HG03103 (cell line): ENCODE measurements around the gene ST8SIA4.

Experiments used
- ATAC-seq: cut with Tn5 transposase; IDR thresholded peaks from one replicate; pipeline ENCODE4 v1.9.1; 2021; ENCODE audit warnings: low read depth; ENCODE audit not compliant: unreplicated experiment

ST8SIA4 gene

DNA sequence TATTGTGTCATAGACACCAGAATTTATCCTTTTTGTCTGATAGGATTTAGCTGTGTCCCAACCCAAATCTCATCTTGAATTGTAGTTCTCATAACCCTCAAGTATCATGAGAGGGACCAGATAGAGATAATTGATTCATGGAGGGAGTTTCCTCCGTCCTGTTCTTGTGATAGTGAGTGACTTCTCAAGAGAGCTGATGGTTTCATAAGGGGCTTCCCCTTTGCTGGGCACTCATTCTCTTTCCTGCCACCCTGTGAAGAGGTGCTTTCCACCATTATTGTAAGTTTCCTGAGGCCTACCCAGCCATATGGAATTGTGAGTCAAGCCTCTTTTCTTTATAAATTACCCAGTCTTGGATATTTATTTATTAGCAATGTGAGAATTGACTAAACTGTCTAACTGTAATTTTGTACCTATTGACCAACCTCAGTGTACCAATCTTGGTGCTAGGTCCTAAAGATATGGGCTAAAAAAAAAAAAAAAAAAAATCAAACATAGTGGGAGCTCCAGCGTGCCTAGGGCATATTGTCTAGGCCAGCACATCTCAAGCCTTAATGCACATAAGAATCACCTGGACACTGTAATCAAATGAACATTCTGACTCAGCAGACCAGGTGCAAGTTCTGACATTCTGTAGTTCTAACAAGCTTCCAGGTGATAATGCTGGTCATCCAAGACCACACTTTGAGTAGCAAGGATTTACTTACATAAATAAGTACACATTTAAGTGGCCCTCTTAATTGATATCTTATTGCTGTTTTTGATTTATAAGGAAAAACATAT lies 30.5 kb downstream of the ST8SIA4 start:
- ATAC-seq: no peak

DNA sequence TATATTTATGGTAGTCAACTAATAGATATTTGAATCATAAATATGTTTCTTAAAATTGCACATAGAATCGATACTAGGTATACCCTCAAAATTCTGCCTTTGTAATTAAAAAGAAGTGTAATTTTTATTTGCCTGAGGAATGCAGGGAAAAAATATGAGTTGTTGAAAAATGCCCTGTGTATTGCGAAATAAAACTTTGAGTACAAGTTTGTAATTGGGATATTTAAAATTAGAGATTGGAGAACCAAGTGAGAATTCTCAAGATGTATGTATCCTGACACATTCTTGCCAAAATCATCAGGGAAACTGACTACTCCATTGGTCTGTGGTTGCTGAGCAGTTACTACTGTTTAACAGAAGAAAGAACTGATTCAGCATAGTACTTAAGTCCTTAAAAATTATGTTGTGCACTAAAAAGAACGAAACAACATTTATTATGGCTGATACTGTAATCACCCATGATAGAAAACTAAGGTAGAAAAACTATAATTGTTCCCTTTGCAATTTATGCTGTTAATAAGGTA lies 36.0 kb downstream of the ST8SIA4 start:
- no peak for ATAC-seq

DNA sequence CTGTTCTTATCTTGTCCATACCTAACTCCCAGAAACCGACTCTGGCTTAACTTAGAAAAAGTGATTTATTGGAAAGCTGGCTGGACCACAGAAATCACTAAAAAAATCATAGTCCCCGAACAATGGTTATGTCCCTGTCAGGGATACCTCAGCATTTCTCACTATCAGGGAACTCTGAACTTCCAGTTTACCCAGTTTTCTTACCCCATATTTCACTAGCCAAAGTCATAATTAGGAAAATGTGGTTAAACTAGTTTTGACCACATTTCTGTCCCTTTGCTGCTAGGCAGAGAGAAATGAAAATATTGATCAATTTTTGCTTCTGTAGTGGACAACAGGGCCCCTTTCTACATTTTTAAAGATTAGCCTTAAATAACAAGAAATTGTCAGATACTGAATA lies 38.2 kb downstream of the ST8SIA4 start:
- no peak for ATAC-seq

GRCh38 chr5:100863739-100864138 lies 39.3 kb downstream of the ST8SIA4 start:
- no peak for ATAC-seq

GRCh38 chr5:100861148-100861547 lies 41.9 kb downstream of the ST8SIA4 start:
- ATAC-seq: no peak

DNA sequence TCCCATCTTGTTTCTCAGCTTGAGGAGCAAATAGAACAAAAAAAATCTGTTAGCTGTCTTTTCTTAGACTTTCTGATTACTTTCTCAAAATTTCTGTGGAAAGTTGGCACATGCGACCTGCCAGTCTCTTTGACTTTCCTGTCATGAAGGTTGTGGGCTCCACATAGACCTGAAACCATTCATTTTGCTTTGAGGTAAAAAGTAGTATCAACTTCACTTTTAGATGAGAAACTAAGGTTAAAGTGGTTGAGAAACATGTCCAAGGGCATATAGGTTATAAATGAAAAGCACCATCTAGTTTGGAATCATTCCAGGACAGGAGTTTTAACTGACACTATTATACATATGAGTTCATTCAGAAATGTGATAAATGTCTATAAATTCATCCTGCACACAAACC lies 42.7 kb downstream of the ST8SIA4 start:
- no peak for ATAC-seq

DNA sequence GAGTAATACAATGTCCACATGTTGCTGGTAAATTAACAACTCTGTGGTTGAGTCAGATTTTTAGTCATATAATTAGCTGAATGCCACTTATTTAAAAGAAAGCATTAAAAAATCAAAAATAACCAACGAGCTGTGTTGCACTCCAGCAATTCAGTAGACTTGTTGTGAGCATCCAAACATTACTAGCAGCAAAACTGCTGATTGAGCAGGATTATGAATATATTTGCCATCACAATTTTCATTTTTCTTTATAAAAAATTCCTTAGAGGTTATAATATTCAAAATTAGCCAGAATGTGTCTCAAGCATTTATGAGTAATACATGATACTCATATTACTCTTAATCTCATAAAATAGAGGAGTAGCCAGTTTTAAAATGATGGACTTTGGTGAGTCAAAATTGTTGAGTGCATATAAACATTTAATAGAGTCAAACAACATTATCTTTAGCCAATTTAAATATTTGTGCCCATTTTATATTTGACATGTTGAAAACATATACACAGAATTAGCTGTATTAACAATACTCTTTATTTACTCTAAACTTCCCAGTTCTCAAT lies 44.0 kb downstream of the ST8SIA4 start:
- ATAC-seq: no peak

DNA sequence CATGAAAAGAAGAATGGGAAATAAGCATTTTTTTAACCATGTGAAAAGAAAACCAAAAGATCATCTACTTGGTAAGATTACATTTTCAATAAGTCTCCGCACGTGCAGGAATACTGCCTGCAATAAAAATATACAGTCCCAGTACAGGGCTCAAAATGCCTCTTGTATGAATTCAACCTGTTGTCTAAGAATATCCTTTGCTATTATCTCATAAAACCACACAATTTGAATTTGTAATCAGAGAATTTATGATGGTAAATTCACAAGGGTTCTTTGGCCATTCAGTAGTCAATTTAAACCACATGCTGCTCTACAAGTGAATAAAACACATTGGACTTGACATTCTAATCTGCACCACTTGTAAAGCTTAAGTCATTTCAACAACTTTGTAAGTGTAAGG lies 46.6 kb downstream of the ST8SIA4 start:
- ATAC-seq: no peak

DNA sequence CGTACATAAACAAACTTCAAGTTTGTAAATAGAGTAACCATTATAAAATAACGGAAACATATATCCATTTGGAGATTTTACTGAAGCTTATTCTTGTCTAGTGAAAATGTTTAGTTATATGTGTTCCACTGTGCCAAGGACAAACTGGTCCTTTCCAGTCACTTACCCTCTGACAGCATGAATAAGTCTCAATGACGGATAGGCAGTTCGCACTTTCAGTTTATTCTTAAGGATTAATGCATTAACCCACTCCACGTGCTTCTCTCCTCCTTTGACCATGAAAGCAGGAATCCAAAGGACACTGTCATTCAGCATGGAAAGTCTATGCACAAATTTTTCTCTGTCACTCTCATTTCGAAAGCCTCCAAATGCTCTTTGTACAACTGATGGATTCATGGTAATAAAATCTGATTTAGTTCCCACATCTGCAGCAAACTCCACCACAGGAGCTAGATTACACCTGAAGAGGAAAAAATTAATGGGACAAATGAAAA lies 47.1 kb downstream of the ST8SIA4 start:
- no peak for ATAC-seq

DNA sequence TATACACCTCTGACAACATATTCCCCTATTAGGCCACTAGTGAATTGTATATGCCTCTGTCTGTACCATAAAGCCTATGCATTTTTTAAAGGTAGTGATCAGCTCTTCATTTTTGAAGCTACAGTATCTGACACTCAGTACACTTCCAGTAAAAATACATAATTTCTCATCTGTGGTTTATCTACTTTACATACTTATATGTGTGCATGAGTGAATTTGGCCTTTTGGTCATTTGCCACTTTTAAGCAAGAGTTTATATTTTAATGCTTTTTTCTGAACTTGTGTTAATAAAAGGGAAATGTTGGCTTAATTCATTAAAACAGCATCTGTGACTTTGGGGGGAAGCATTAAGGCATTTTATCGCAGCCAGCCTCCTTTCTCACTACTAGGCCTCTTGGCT lies 47.8 kb downstream of the ST8SIA4 start:
- no peak for ATAC-seq

GRCh38 chr5:100854591-100854990 lies 48.5 kb downstream of the ST8SIA4 start:
- no peak for ATAC-seq

- no peak for ATAC-seq
Observed at GRCh38 chr5:100853582-100853981, 49.5 kb downstream of the ST8SIA4 start.

DNA sequence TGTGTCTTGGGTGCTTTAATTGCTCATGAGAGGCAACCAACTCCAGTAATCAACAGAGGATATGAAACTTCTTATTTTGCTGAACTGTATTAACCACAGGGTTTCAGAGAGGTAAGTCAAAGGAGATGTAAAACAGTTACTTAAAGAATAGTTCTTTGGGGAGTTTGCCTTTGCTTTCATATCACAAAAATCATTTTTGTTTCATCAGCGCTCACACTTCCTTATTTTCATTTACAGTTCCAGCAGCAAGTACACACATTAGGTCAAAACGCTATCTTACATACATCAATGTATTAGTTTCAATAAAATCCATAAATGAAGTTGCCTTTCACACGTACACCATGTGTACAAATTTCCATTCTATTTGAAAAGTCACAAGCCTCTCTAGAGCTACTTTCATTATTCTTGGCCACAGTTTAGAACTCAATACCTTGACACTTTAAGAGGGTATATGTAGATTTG lies 50.1 kb downstream of the ST8SIA4 start:
- peak; percentile 91 for ATAC-seq

- ATAC-seq: no peak
Observed at GRCh38 chr5:100852051-100852450, 51.0 kb downstream of the ST8SIA4 start.

- no peak for ATAC-seq
Observed at GRCh38 chr5:100846772-100847171, 56.3 kb downstream of the ST8SIA4 start.

DNA sequence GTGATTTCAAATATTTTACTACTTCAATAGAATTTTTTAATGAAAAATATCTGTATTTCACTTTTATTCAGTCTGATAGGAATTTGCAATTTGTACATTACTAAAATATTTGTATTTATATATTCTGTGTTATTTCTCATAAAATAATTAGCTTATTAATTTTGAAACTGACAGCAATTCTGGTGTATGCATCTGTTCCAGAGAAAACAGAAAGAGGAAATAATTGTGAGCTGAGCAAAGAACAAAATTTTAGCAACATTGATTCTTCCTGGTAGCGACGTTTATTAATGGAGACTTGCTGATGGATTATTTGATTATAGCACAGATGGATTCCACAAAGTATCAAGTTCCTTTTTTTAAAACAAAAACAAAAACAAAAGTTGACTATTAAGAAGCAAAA lies 61.0 kb downstream of the ST8SIA4 start:
- ATAC-seq: no peak

DNA sequence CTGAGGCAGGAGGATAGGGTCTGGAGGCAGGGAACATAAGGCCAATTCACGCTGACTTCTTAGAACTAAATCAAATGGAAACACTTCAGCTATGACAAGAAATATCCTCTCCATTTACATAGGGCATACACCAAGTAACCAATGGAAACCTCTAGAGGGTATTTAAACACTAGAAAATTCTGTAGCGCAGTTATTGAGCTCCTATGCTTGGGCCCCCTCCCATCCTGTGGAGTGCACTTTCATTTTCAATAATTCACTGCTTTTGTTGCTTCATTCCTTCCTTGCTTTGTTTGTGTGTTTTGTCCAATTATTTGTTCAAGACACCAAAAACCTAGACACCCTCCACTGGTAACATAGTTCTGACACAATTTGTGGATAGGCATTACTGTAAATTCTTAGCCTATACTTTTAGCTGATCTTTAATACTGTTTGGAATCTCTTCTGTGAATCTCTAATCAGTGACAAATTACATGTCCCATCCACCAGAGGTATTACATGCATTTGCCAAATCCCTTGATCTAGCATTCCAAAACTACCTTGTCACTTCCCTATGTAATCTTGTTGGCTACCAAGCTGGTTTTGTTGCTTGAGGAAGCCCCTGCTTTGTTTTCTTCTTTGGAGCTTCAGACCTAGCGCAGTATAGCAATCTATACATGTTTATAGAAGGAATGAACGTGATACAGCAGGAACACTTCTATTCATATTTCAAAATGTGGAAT lies 61.6 kb downstream of the ST8SIA4 start:
- peak; percentile 37 for ATAC-seq

GRCh38 chr5:100840789-100841188 lies 62.3 kb downstream of the ST8SIA4 start:
- peak; percentile 32 for ATAC-seq

DNA sequence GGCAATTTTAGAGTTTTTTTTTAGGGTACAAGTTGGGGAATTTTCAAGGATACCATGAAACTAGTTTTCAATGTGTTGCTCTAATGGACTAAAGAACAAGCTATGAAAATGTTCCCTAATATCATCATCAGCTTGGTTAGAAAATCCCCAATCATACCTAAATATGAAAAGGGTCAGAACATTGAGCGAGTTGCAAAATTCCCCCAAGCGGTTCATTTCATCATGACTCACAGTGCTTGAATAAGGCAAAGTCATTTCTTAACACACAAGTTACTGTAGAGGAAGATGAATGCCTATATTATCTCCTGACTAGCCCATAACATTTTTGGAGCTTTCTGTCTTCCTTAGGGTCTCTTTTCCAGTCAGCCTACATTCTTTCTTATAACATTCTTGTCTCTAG lies 62.7 kb downstream of the ST8SIA4 start:
- peak; percentile 72 for ATAC-seq

- ATAC-seq: no peak
Observed at GRCh38 chr5:100838048-100838473, 65.0 kb downstream of the ST8SIA4 start.

- no peak for ATAC-seq
Observed at GRCh38 chr5:100834519-100834918, 68.6 kb downstream of the ST8SIA4 start.
